Breast epithelium (tissue), 3 donors: Measurements from ENCODE around the gene PHLPP2.

Source experiments
- CTCF ChIP-seq, 3 donors: fragments of 450-650 bp; IDR thresholded peaks; one replicate each; pipeline ENCODE4 v1.5.1; 2016 to 2017; ENCODE audit warnings: antibody characterized with exemption in 3 of 3, mild to moderate bottlenecking in 3 of 3, moderate library complexity in 3 of 3
- POLR2A ChIP-seq: fragments of 450-650 bp; IDR thresholded peaks from one replicate; pipeline ENCODE4 v1.6.1; 2016; ENCODE audit warnings: antibody characterized with exemption, mild to moderate bottlenecking, moderate library complexity
- POLR2AphosphoS5 ChIP-seq, 3 donors: sonication (generic); formaldehyde crosslinking; IDR thresholded peaks; one replicate each; pipeline ENCODE4 v1.6.1; 2017; ENCODE audit warnings: antibody characterized with exemption in 3 of 3

GRCh38 chr16:71659471-71659870 lies 65.0 kb downstream of the PHLPP2 start:
- TF ChIP-seq CTCF (IDR thresholded peaks at IDR 0.05) (no peak), POLR2A (no peak), POLR2AphosphoS5 (IDR thresholded peaks at IDR 0.05) (no peak)
